NB4 (cell line): ENCODE measurements around the gene DUOX2.

Source experiments
- DNase-seq: peaks from one replicate; pipeline ENCODE4 v3.0.0; 2010; ENCODE audit warnings: low read depth
- H3K4me3 ChIP-seq: one replicate; pipeline ENCODE4 v1.5.1; 2011; ENCODE audit warnings: mild to moderate bottlenecking, low read depth, low read length, moderate library complexity
- CTCF ChIP-seq: IDR thresholded peaks from one replicate; pipeline ENCODE4 v1.5.1; 2012; ENCODE audit warnings: low read depth, low read length
- MAX ChIP-seq: IDR thresholded peaks from 2 replicates; pipeline ENCODE4 v1.6.1; 2011; ENCODE audit warnings: low read depth, low read length
- MYC ChIP-seq: IDR thresholded peaks from 2 replicates; pipeline ENCODE4 v1.6.1; 2011; ENCODE audit warnings: low read depth, low read length
- POLR2A ChIP-seq: IDR thresholded peaks from 2 replicates; pipeline ENCODE4 v1.6.1; 2011; ENCODE audit warnings: mild to moderate bottlenecking; ENCODE audit not compliant: insufficient read length; ENCODE audit errors: extremely low read depth

The DUOX2 gene

GRCh38 chr15:45143056-45143455, 29.1 kb upstream of the DUOX2 start:
- no peak overlapping the region for H3K4me3 ChIP-seq
- no peak for TF ChIP-seq CTCF
- TF ChIP-seq POLR2A: no peak
- TF ChIP-seq MYC: no peak
- TF ChIP-seq MAX: no peak
- no peak for DNase-seq

GRCh38 chr15:45141386-45141785, 27.4 kb upstream of the DUOX2 start:
- no peak for TF ChIP-seq POLR2A
- TF ChIP-seq MYC: no peak
- TF ChIP-seq CTCF: no peak
- TF ChIP-seq MAX: no peak
- no peak for DNase-seq
- no peak overlapping the region for H3K4me3 ChIP-seq

- DNase-seq: no peak
- TF ChIP-seq MYC (no peak), CTCF (no peak), POLR2A (no peak), MAX (no peak)
Observed at GRCh38 chr15:45140557-45141250, 26.7 kb upstream of the DUOX2 start.

GRCh38 chr15:45139770-45140169, 25.8 kb upstream of the DUOX2 start:
- no peak for TF ChIP-seq CTCF
- no peak for TF ChIP-seq POLR2A
- no peak for TF ChIP-seq MAX
- no peak for TF ChIP-seq MYC
- no peak for DNase-seq
- no peak overlapping the region for H3K4me3 ChIP-seq

More at GRCh38 chr15:45140557-45141250, 26.7 kb upstream of the DUOX2 start:
- H3K4me3 ChIP-seq: no peak overlapping the region

- TF ChIP-seq CTCF (no peak), MAX (no peak), POLR2A (no peak), MYC (no peak)
- no peak for DNase-seq
- H3K4me3 ChIP-seq: no peak overlapping the region
Observed at GRCh38 chr15:45138814-45139765, 25.1 kb upstream of the DUOX2 start.
